NCI-H1930 (cell line): ENCODE data around the gene PGLYRP2.
"Not testable (repeated sequence)": the region's sequence is repeated elsewhere in the genome, so short reads cannot be mapped to it uniquely, and the experiment has no call there.

Source experiments
- DNase-seq, 2 experiments: peaks; one replicate each; lab custom pipeline; 2025; lab: John Stamatoyannopoulos, UW

The PGLYRP2 gene

GRCh38 chr19:15479391-15480345, at the start of gene PGLYRP2:
Gene PGLYRP2, minus strand, starts transcription at chr19:15479501. Its CDS starts 130 bp downstream, at chr19:15479371.
- DNase-seq: no peak

DNA sequence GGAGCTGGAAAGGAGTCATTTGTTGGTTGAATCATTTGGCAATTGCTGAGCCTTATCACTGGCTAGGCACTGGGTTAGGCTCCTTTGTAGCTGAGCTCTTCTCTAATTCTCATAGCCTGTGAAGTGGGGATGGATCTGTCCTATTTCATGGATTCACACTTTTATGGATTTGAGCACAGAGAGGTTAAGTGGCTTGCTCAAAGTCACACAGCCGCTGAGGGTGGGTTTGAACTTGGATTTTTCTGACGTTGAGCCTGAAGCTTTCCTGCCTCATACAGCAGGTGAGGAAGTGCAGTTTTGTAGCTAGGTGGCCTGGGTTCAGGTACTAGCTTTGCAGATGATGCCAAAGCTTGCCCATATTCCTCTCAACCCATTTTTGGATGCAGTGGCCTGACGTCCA, 48.4 kb upstream of the PGLYRP2 start:
- DNase-seq: no peak

GRCh38 chr19:15526408-15526807, 47.1 kb upstream of the PGLYRP2 start:
- no peak for DNase-seq

- no peak for DNase-seq
Measured at GRCh38 chr19:15525291-15525690, 46.0 kb upstream of the PGLYRP2 start.

- DNase-seq: no peak
Measured at GRCh38 chr19:15524781-15525180, 45.5 kb upstream of the PGLYRP2 start.

GRCh38 chr19:15519433-15519976, 40.2 kb upstream of the PGLYRP2 start:
- DNase-seq: no peak

DNA sequence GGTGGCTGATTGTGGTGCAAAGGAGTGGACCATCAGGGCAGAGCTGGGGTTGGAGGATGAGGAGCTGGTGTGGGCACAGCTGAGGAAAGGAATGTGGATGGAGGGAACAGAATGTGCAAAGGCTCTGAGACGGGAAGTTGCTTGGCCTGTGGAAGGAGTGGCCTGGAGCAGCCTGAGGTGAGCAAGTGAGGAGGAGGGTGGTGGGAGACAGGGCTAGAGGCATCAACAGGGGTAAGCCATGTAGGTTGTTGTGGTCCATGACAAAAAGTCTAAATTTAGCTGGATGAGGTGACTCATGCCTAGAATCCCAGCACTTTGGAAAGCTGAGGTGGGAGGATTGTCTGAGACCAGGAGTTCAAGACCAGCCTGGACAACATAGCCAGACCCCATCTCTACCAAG, 38.5 kb upstream of the PGLYRP2 start:
- DNase-seq: no peak

DNA sequence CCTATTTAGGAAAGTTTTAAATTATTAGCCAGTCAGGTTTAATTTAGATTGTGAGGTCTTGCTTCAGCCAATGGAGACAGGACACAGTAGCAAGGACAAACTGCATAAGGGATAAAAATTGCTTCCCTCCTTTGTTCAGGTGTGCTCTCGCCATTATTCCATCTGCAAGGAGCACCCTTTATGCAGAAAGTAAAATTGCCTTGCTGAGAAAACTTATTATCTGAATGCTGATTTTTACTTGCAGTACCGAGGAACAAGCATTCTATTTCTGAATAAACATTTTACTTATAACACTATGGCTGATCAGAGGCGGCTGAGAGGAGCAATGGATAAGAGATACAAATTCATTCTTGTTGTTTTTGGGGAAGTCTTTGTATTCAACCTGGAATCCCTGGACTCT, 37.1 kb upstream of the PGLYRP2 start:
- no peak for DNase-seq

DNA sequence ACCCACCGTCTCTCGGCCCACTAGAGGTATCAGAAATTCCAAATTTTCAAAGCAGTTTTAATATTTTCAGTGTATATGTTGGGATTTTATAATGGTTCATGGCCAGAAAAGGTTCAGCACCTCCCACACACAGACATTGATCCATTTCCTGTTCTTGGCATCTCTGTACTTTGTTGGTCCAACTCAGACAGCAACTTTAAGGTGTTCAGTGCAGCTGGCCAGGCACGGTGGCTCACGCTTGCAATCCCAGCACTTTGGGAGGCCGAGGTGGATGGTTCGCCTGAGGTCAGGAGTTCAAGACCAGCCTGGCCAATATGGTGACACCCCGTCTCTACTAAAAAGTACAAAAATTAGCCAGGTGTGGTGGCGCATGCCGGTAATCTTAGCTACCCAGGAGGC, 35.9 kb upstream of the PGLYRP2 start:
- not testable (repeated sequence) for DNase-seq

DNA sequence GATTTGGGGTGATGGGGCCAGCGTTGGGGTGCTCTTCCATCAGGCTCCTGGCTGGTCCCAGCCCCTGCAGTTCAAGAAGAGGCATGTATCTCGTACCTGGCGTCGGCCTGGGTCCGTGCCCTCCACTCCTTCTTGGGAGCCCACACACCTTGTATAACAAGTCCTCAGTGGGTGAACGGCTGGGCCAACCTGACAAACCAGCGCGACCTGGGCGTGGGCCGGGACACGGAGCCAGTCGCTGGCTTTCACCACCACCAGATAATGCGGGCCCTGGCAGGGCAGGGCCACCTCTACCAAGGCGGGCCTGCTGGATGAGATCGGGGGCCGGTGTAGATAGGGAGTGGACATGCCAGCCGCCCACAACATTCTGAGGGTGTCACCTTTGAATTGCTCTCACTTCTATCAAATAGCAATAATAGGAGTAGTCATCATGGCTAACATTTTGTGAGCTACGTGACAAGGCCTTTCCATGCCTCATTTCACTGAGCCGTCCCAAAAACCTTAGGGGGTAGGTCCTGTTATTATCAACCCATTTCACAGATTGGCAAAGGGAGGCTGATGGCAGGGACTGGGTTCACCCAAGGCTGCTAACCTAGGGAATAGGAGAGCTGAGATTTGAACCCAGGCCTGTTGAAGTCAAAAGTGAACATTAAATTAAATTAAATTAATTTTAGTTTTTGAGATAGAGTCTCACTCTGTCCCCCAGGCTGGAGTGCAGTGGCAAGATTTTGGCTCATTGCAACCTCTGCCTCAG, 32.5 kb upstream of the PGLYRP2 start:
- DNase-seq: no peak

- no peak for DNase-seq
Measured at GRCh38 chr19:15508035-15508710, 28.9 kb upstream of the PGLYRP2 start, which contains the start of gene CYP4F22. Gene CYP4F22, plus strand, starts transcription at chr19:15508525. Its CDS starts 16,812 bp downstream, at chr19:15525337.

DNA sequence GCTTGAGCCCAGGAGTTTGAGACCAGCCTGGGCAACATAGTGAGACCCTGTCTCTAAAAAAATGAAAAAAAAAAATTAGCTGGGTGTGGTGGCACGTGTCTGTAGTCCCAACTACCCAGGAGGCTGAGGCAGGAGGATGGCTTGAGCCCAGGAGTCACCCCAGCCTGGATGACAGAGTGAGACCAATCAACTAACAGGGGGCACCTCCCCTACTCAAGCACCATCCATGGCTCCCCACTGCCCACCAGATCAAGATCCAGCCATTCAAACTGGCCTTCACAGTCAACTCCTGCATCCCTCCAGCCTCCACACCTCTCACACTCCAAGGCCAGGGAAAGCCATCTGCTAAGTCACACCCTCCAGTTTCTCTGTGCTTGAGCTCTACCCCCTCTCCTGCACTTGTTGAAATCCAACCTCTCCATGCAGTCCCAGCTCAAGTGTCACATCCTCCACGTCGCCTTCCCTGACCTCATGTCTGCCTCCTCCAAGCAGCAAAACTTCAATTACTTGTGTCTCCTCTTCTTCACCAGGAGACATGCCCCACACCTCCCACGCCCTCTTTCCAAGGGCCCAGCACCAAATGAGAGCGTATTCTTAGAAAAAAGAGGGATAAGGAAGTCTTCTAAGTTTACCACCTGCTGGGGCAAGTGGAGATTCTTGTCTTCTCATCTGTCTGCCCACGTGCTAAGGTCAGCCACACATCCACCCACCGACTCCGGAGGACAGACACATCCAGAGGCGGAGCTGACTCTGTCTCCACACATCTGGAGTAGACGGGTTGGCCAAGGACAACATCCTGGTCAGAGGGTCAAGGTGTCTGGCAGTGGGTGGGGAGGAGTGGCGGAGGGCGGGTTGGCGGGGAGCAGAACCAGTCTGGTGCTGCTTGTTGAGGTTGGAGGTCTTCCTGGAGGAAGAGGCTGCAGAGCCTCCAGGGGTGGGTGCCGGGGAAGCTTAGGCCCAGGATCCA, 28.1 kb upstream of the PGLYRP2 start:
- DNase-seq: no peak

GRCh38 chr19:15506074-15506571, 26.8 kb upstream of the PGLYRP2 start:
- DNase-seq: no peak

DNA sequence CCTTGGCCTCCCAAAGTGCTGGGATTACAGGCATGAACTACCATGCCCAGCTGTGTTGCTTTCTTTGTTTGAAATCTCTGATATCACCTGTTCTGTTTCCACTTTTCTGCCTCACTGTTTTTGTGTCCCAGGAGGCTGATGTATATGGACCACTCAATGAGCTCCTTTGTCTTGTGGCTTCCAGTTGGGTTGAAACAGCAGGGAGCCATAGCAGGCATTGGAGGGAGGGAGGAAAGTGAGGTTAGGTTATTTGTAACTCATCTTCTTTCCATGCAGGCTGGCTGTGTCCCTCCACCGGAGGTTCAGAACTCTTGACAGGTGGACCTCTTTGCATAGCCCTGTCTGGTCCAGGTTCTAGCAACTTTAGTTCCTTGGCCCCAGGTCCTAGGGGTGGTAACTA, 23.0 kb upstream of the PGLYRP2 start:
- DNase-seq: no peak

GRCh38 chr19:15501596-15501995, 22.3 kb upstream of the PGLYRP2 start:
- no peak for DNase-seq

DNA sequence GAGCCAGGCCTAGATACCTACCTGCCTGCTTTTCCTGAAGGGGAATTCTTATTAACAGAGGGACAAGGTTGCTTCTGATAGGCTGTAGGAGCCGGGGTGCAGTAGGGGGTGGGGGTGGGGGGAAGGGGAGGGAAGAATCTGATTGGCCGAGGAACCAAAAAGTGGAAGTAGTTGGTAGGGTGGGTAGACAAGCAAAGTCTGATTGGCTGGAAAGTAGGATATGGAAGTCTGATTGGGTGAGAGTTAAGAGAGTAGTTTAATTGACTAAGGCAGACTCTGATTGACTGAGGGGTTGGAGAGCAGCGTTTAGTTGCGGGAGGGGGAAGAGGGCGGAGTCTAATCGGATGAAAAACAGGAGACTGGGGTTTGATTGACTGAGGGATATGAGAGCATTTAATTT, 19.6 kb upstream of the PGLYRP2 start:
- DNase-seq: no peak

DNA sequence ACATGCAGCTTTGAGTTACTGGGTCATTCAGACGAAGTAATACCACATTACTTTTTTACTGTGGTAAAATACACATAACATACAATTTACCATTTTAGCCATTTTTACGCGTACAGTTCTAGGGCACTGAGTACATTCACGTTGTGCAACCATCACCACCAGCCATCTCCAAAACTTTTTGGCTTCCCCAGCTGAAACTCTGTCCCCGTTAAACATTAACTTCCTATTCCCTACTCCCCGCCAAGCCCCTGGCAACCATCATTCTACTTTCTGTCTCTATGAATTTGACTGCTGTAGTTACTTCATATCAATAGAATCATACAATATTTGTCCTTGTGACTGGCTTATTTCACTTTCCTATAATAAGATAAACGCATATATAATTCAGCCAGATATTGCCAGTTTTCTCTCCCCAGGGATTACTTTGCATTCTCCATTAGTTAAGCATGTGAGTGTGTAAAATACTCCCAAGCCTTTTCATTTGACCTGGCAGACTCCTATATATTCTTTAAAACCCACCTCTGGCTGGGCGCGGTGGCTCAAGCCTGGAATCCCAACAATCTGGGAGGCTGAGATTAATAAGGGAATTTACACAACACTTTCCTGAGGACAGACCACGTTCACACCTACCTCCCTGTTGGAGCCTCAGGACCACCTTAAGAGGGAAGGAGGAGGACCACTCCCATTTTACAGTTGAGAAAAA, 19.0 kb upstream of the PGLYRP2 start:
- no peak for DNase-seq

- no peak for DNase-seq
Measured at GRCh38 chr19:15495151-15495550, 15.8 kb upstream of the PGLYRP2 start.

- no peak for DNase-seq
Measured at GRCh38 chr19:15488489-15489226, 9.4 kb upstream of the PGLYRP2 start.
